Upper lobe of left lung (tissue), 6 donors: ENCODE results near the gene CDX1. TPM values are rescaled to one million over a fixed set of nuclear protein-coding genes. Genes with fewer than 3 reads are reported as not detected.

ENCODE experiments used
- ATAC-seq, 2 donors: fragments of 200-7000 bp; cut with Tn5 transposase; one replicate each; pipeline ENCODE4 v1.9.1; 2022; ENCODE audit warnings: mild to moderate bottlenecking in 2 of 2, moderate library complexity in 2 of 2; ENCODE audit not compliant: low FRiP score in 2 of 2
- DNase-seq, 2 donors: peaks; one replicate each; pipeline ENCODE4 v3.0.0-alpha.2; 2019 to 2020
- H3K27ac ChIP-seq, 4 donors: fragments of 200-600 bp; sonication (generic); one replicate each; pipeline ENCODE4 v1.5.1; 2016 to 2019
- H3K27me3 ChIP-seq, 4 donors: fragments of 200-600 bp; sonication (generic); one replicate each; pipeline ENCODE4 v1.5.1; 2017 to 2019
- H3K36me3 ChIP-seq, 4 donors: fragments of 200-600 bp; sonication (generic); one replicate each; pipeline ENCODE4 v1.5.1; 2016 to 2019
- H3K4me1 ChIP-seq, 4 donors: fragments of 200-600 bp; sonication (generic); one replicate each; pipeline ENCODE4 v1.5.1; 2018 to 2019
- H3K4me3 ChIP-seq, 4 donors: fragments of 200-600 bp; sonication (generic); one replicate each; pipeline ENCODE4 v1.5.1; 2017 to 2019; ENCODE audit warnings: mild to moderate bottlenecking in 2 of 4, moderate library complexity in 1 of 4
- H3K9me3 ChIP-seq, 4 donors: fragments of 200-600 bp; sonication (generic); one replicate each; pipeline ENCODE4 v1.5.1; 2018 to 2019
- CTCF ChIP-seq, 6 experiments: fragments of 450-650 bp in 4 of 6; fragments of 200-600 bp in 2 of 6; sonication (generic) in 2 of 6; IDR thresholded peaks; one replicate each; pipeline ENCODE4 v1.5.1; 2016 to 2019; ENCODE audit warnings: antibody characterized with exemption in 6 of 6
- EP300 ChIP-seq, 4 donors: sonication (generic); formaldehyde crosslinking; IDR thresholded peaks; one replicate each; pipeline ENCODE4 v1.5.1; 2017; ENCODE audit warnings: antibody characterized with exemption in 4 of 4, control low read depth in 2 of 4
- POLR2A ChIP-seq, 4 donors: fragments of 450-650 bp; IDR thresholded peaks; one replicate each; pipeline ENCODE4 v1.5.1; 2016 to 2017; ENCODE audit warnings: antibody characterized with exemption in 4 of 4, mild to moderate bottlenecking in 2 of 4
- POLR2AphosphoS5 ChIP-seq, 2 donors: sonication (generic); formaldehyde crosslinking; IDR thresholded peaks; one replicate each; pipeline ENCODE4 v1.5.1; 2017; ENCODE audit warnings: antibody characterized with exemption in 2 of 2
- WGBS, 2 donors: methylation state at CpG; one replicate each; pipeline ENCODE4 v1.1.5; 2017 to 2018; 5-methylcytosine and 5-hydroxymethylcytosine counted together
- total RNA-seq, 6 donors: library from RNA; depleted of rRNA in 4 of 6; stranded (reverse); fragments of >200 nt in 4 of 6; gene quantifications; one replicate each; pipeline versions ENCODE4 v1.1.0 to v1.2.1, GENCODE V29; 2016 to 2021
- donor health status: DM: no; HTN: no; CAD: no; lungs with moderate emphysema.
- donor health status: DM: no; HTN: yes; CAD: no; lungs with severe emphysema.

The CDX1 gene
- total RNA-seq, 6 donors from 2014 or later = 0.17 to 0.30 TPM; not detected in 4

- H3K27ac ChIP-seq = no peak overlapping the region
- no peak for ATAC-seq
- 52 to 58% methylated on average over 2 to 3 of the region's 3 CpGs for WGBS, 2 donors
Measured at GRCh38 chr5:150168864-150169263, 2.3 kb downstream of the CDX1 start.

GRCh38 chr5:150172145-150172544 lies 5.6 kb downstream of the CDX1 start:
- 45 to 64% methylated on average over 1 of the region's 1 CpG for WGBS, 2 donors
- no peak overlapping the region for H3K4me3 ChIP-seq
- no peaks in the 10 kb centered on the region for H3K36me3 ChIP-seq
- DNase-seq (no peak), ATAC-seq (no peak)
- no peaks in the 10 kb centered on the region for H3K9me3 ChIP-seq
- peaks cover 0 to 7% (median 2%) of the 10 kb centered on the region in 4 donors for H3K27me3 ChIP-seq
- TF ChIP-seq POLR2A (IDR thresholded peaks at IDR 0.05) (no peak), CTCF (IDR thresholded peaks at IDR 0.05) (no peak), POLR2AphosphoS5 (IDR thresholded peaks at IDR 0.05) (no peak), EP300 (IDR thresholded peaks at IDR 0.05) (no peak)
- H3K4me1 ChIP-seq = peaks cover 0 to under 1% (median 0%) of the 10 kb centered on the region in 4 donors
- no peak overlapping the region for H3K27ac ChIP-seq

More at GRCh38 chr5:150168864-150169263, 2.3 kb downstream of the CDX1 start:
- H3K4me3 ChIP-seq = no peak overlapping the region
- peaks cover 0 to 17% (median 7%) of the 10 kb centered on the region in 4 donors for H3K27me3 ChIP-seq
- TF ChIP-seq CTCF (IDR thresholded peaks at IDR 0.05) (no peak), EP300 (IDR thresholded peaks at IDR 0.05) (no peak), POLR2A (IDR thresholded peaks at IDR 0.05) (no peak), POLR2AphosphoS5 (IDR thresholded peaks at IDR 0.05) (no peak)
- no peaks in the 10 kb centered on the region for H3K36me3 ChIP-seq
- H3K4me1 ChIP-seq = peaks cover 0 to 8% (median 0%) of the 10 kb centered on the region in 4 donors
- H3K9me3 ChIP-seq = no peaks in the 10 kb centered on the region
- DNase-seq = no peak

- Histone ChIP-seq H3K9me3 (no peaks in the 10 kb centered on the region), H3K36me3 (no peaks in the 10 kb centered on the region), H3K4me3 (no peak overlapping the region), H3K27me3 (peaks cover 0 to 3% (median 0%) of the 10 kb centered on the region in 4 donors), H3K4me1 (no peaks in the 10 kb centered on the region), H3K27ac (no peak overlapping the region)
- WGBS, 2 donors = 83 to 85% methylated on average over 4 of the region's 4 CpGs
- ATAC-seq (no peak), DNase-seq (no peak)
- TF ChIP-seq EP300 (IDR thresholded peaks at IDR 0.05) (no peak), CTCF (IDR thresholded peaks at IDR 0.05) (no peak), POLR2AphosphoS5 (IDR thresholded peaks at IDR 0.05) (no peak), POLR2A (IDR thresholded peaks at IDR 0.05) (no peak)
Measured at GRCh38 chr5:150172556-150172955, 6.0 kb downstream of the CDX1 start.

- H3K27ac ChIP-seq = no peak overlapping the region
- H3K4me1 ChIP-seq = no peaks in the 10 kb centered on the region
- WGBS, 2 donors = 85 to 88% methylated on average over 3 of the region's 3 CpGs
- no peaks in the 10 kb centered on the region for H3K27me3 ChIP-seq
- DNase-seq = no peak
- no peaks in the 10 kb centered on the region for H3K9me3 ChIP-seq
- H3K36me3 ChIP-seq = no peaks in the 10 kb centered on the region
- no peak for TF ChIP-seq POLR2AphosphoS5 (IDR thresholded peaks at IDR 0.05)
- no peak for TF ChIP-seq EP300 (IDR thresholded peaks at IDR 0.05)
- no peak for TF ChIP-seq POLR2A (IDR thresholded peaks at IDR 0.05)
- TF ChIP-seq CTCF (IDR thresholded peaks at IDR 0.05) = no peak
- no peak for ATAC-seq
- no peak overlapping the region for H3K4me3 ChIP-seq
Measured at GRCh38 chr5:150173161-150173560, 6.6 kb downstream of the CDX1 start.

- H3K4me3 ChIP-seq = no peak overlapping the region
- H3K9me3 ChIP-seq = no peaks in the 10 kb centered on the region
- ATAC-seq = no peak
- H3K27ac ChIP-seq = no peak overlapping the region
- no peak for DNase-seq
- 92% methylated on average over 6 of the region's 6 CpGs for WGBS, 2 donors
- no peaks in the 10 kb centered on the region for H3K27me3 ChIP-seq
- TF ChIP-seq POLR2A (IDR thresholded peaks at IDR 0.05) = no peak
- no peaks in the 10 kb centered on the region for H3K4me1 ChIP-seq
- no peaks in the 10 kb centered on the region for H3K36me3 ChIP-seq
Measured at GRCh38 chr5:150174285-150174684, 7.7 kb downstream of the CDX1 start.
